Fibroblast of lung (primary cell): Measurements from ENCODE around the gene FN3KRP. TPM values are rescaled to one million over a fixed set of nuclear protein-coding genes. Genes with fewer than 3 reads are reported as not detected.

ENCODE experiments used
- DNase-seq, 2 donors: peaks; one replicate each; pipeline versions ENCODE4 v3.0.0 to v3.0.0-alpha.2; 2010; ENCODE audit warnings: low read depth in 2 of 2
- H2AFZ ChIP-seq: 2 replicates; pipeline ENCODE4 v1.5.1; 2012; ENCODE audit warnings: low read length, control low read depth, inconsistent platforms
- H3K27ac ChIP-seq: 2 replicates; pipeline ENCODE4 v1.5.1; 2011; ENCODE audit warnings: low read length, control low read depth; ENCODE audit not compliant: insufficient read depth
- H3K27me3 ChIP-seq: 2 replicates; pipeline ENCODE4 v1.5.1; 2011; ENCODE audit warnings: mild to moderate bottlenecking, low read length; ENCODE audit not compliant: control insufficient read depth, insufficient read depth
- H3K36me3 ChIP-seq: 2 replicates; pipeline ENCODE4 v1.5.1; 2011; ENCODE audit warnings: low read length; ENCODE audit not compliant: control insufficient read depth, insufficient read depth
- H3K4me1 ChIP-seq: 2 replicates; pipeline ENCODE4 v1.5.1; 2011; ENCODE audit warnings: low read length; ENCODE audit not compliant: control insufficient read depth, insufficient read depth; ENCODE audit errors: extremely low read depth
- H3K4me2 ChIP-seq: 2 replicates; pipeline ENCODE4 v1.5.1; 2011; ENCODE audit warnings: low read length, control low read depth; ENCODE audit not compliant: insufficient read depth; ENCODE audit errors: extremely low read depth
- H3K4me3 ChIP-seq, 4 experiments: fragments of 200-600 bp in 1 of 4; sonication (generic) in 1 of 4; replicated peaks in 1 of 4; 2 replicates each; pipeline ENCODE4 v1.5.1; 2011 to 2016; ENCODE audit warnings: low read length in 4 of 4, low read depth in 3 of 4, mild to moderate bottlenecking in 3 of 4, control low read depth in 2 of 4, inconsistent platforms in 1 of 4, mixed read lengths in 1 of 4; ENCODE audit not compliant: insufficient read depth in 1 of 4; ENCODE audit errors: control extremely low read depth in 1 of 4
- H3K79me2 ChIP-seq: 2 replicates; pipeline ENCODE4 v1.5.1; 2012; ENCODE audit warnings: mild to moderate bottlenecking, low read length, inconsistent platforms; ENCODE audit not compliant: control insufficient read depth, insufficient read depth
- H3K9ac ChIP-seq: 2 replicates; pipeline ENCODE4 v1.5.1; 2011; ENCODE audit warnings: mild to moderate bottlenecking, low read length, control low read depth; ENCODE audit not compliant: insufficient read depth
- H3K9me3 ChIP-seq: 2 replicates; pipeline ENCODE4 v1.5.1; 2012; ENCODE audit warnings: low read depth, low read length; ENCODE audit not compliant: control insufficient read depth, insufficient read depth
- H4K20me1 ChIP-seq: 2 replicates; pipeline ENCODE4 v1.5.1; 2011; ENCODE audit warnings: low read length; ENCODE audit not compliant: control insufficient read depth, insufficient read depth; ENCODE audit errors: extremely low read depth
- CTCF ChIP-seq, 2 donors: IDR thresholded peaks in 1 of 2; conservative IDR thresholded peaks in 1 of 2; 1 replicate in 1 of 2; 2 replicates in 1 of 2; pipeline ENCODE4 v1.5.1; 2011 to 2012; ENCODE audit warnings: low read length in 2 of 2, control low read depth in 1 of 2, inconsistent platforms in 1 of 2, low read depth in 1 of 2, mild to moderate bottlenecking in 1 of 2
- EZH2 ChIP-seq: IDR thresholded peaks from 2 replicates; pipeline ENCODE4 v1.5.1; 2012; ENCODE audit warnings: low read length, control low read depth, mild to moderate bottlenecking; ENCODE audit errors: missing control alignments
- polyA plus RNA-seq, 2 donors: library from polyadenylated mRNA; depleted of rRNA in 1 of 2; stranded (reverse) in 1 of 2; unstranded in 1 of 2; fragments of >200 nt; gene quantifications; 2 replicates each; pipeline ENCODE4 v1.2.1, GENCODE V29; 2011 to 2012; ENCODE audit warnings: missing spikeins in 1 of 2
- total RNA-seq: library from RNA; depleted of rRNA; stranded (reverse); fragments of >200 nt; gene quantifications from 2 replicates; pipeline ENCODE4 v1.2.1, GENCODE V29; 2014

Gene FN3KRP
- total and polyA plus RNA-seq, 2 donors (not counting 1 experiment from before 2014, with no cell fraction given) = 13.2 to 16.5 TPM

GRCh38 chr17:82704886-82705285 lies 11.6 kb upstream of the FN3KRP start:
- no peak overlapping the region for H3K9ac ChIP-seq
- no peaks in the 10 kb centered on the region for H3K79me2 ChIP-seq
- no peak overlapping the region for H3K4me2 ChIP-seq
- DNase-seq = no peak
- H2AFZ ChIP-seq = no peak overlapping the region
- TF ChIP-seq CTCF (conservative IDR thresholded peaks at IDR 0.05 in 1 of 2, IDR thresholded peaks at IDR 0.05 in 1 of 2; ENCODE audit: low read depth in 1 of 2, low read length in 2 of 2) = no peak
- no peaks in the 10 kb centered on the region for H3K36me3 ChIP-seq
- no peaks in the 10 kb centered on the region for H3K27me3 ChIP-seq
- no peaks in the 10 kb centered on the region for H4K20me1 ChIP-seq
- no peaks in the 10 kb centered on the region for H3K4me1 ChIP-seq
- no peak overlapping the region for H3K27ac ChIP-seq
- H3K9me3 ChIP-seq = no peaks in the 10 kb centered on the region
- no peak overlapping the region for H3K4me3 ChIP-seq

- Histone ChIP-seq H4K20me1 (no peaks in the 10 kb centered on the region), H3K4me3 (no peak overlapping the region), H3K36me3 (no peaks in the 10 kb centered on the region), H3K79me2 (no peaks in the 10 kb centered on the region), H2AFZ (no peak overlapping the region), H3K27me3 (no peaks in the 10 kb centered on the region), H3K4me1 (no peaks in the 10 kb centered on the region), H3K9me3 (no peaks in the 10 kb centered on the region), H3K9ac (no peak overlapping the region), H3K4me2 (no peak overlapping the region), H3K27ac (no peak overlapping the region)
- DNase-seq = no peak
- no peak for TF ChIP-seq EZH2
- TF ChIP-seq CTCF (conservative IDR thresholded peaks at IDR 0.05 in 1 of 2, IDR thresholded peaks at IDR 0.05 in 1 of 2; ENCODE audit: low read depth in 1 of 2, low read length in 2 of 2) = no peak
Observed at GRCh38 chr17:82705756-82706155, 10.8 kb upstream of the FN3KRP start.

- Histone ChIP-seq H3K27ac (no peak overlapping the region), H3K4me3 (no peak overlapping the region), H2AFZ (no peak overlapping the region), H3K36me3 (no peaks in the 10 kb centered on the region), H3K4me1 (no peaks in the 10 kb centered on the region), H3K79me2 (no peaks in the 10 kb centered on the region), H3K4me2 (no peak overlapping the region), H3K27me3 (no peaks in the 10 kb centered on the region), H3K9me3 (no peaks in the 10 kb centered on the region), H3K9ac (no peak overlapping the region), H4K20me1 (no peaks in the 10 kb centered on the region)
- no peak for DNase-seq
- TF ChIP-seq CTCF (conservative IDR thresholded peaks at IDR 0.05 in 1 of 2, IDR thresholded peaks at IDR 0.05 in 1 of 2; ENCODE audit: low read depth in 1 of 2, low read length in 2 of 2) (no peak), EZH2 (no peak)
Observed at GRCh38 chr17:82709024-82709675, 7.4 kb upstream of the FN3KRP start.
